PC-3 (cell line): ENCODE results near the gene ATP13A3. TPM values are rescaled to one million over a fixed set of nuclear protein-coding genes. Genes with fewer than 3 reads are reported as not detected.
A peak's percentile ranks its signal among the peaks of the same experiment; 100 is the strongest.
"Not testable (repeated sequence)": the region's sequence is repeated elsewhere in the genome, so short reads cannot be mapped to it uniquely, and the experiment has no call there.

Experiments used
- ATAC-seq: fragments of 200-7000 bp; cut with Tn5 transposase; 2 replicates; pipeline ENCODE4 v1.9.1; 2020; ENCODE audit warnings: mild to moderate bottlenecking, moderate library complexity
- BruUV-seq: library from RNA; stranded (reverse); fragments of 400-500 nt; replicated peaks from 2 replicates; lab custom pipeline; 2021; lab: Mats Ljungman, UMichigan
- CTCF ChIA-PET: fragments of 300-600 bp; sonication (Branson Sonifier 250); formaldehyde crosslinking; loops from one replicate; lab custom pipeline; 2022; ENCODE audit warnings: antibody characterized with exemption; lab: Charles Lee
- POLR2A ChIA-PET: fragments of 300-600 bp; sonication (Branson Sonifier 250); formaldehyde crosslinking; loops from one replicate; lab custom pipeline; 2022; ENCODE audit warnings: antibody characterized with exemption; ENCODE audit not compliant: unreplicated experiment; lab: Charles Lee
- DNase-seq: peaks from one replicate; pipeline ENCODE4 v3.0.0-alpha.2; 2015
- H2AFZ ChIP-seq: fragments of 300-600 bp; sonication (generic); 2 replicates; pipeline ENCODE4 v1.6.0; 2016; ENCODE audit warnings: antibody characterized with exemption, low read length
- H3F3A ChIP-seq: fragments of 300-600 bp; sonication (generic); one replicate; pipeline ENCODE4 v1.6.0; 2017; ENCODE audit warnings: antibody characterized with exemption, low read length, control low read depth, mild to moderate bottlenecking; ENCODE audit not compliant: unreplicated experiment
- H3K27ac ChIP-seq: fragments of 300-600 bp; sonication (generic); 2 replicates; pipeline ENCODE4 v1.5.1; 2016; ENCODE audit warnings: mild to moderate bottlenecking, low read length
- H3K27me3 ChIP-seq: fragments of 300-600 bp; sonication (generic); 2 replicates; pipeline ENCODE4 v1.6.1; 2016; ENCODE audit warnings: low read length, mixed read lengths
- H3K36me3 ChIP-seq: fragments of 300-600 bp; sonication (generic); 2 replicates; pipeline ENCODE4 v1.6.1; 2016; ENCODE audit warnings: low read depth, mixed run types, low read length, mixed read lengths
- H3K4me1 ChIP-seq: fragments of 300-600 bp; sonication (generic); 2 replicates; pipeline ENCODE4 v1.5.1; 2016; ENCODE audit warnings: low read length; ENCODE audit not compliant: insufficient read depth
- H3K4me2 ChIP-seq: fragments of 300-600 bp; sonication (generic); 2 replicates; pipeline ENCODE4 v1.6.0; 2016; ENCODE audit warnings: low read length
- H3K4me3 ChIP-seq: fragments of 300-600 bp; sonication (generic); 2 replicates; pipeline ENCODE4 v1.5.1; 2016; ENCODE audit warnings: mild to moderate bottlenecking, low read length, mixed read lengths
- H3K79me2 ChIP-seq: fragments of 300-600 bp; sonication (generic); 2 replicates; pipeline ENCODE4 v1.6.1; 2017; ENCODE audit warnings: low read length, mixed read lengths
- H3K9ac ChIP-seq: fragments of 300-600 bp; sonication (generic); 2 replicates; pipeline ENCODE4 v1.6.0; 2016; ENCODE audit warnings: mild to moderate bottlenecking, low read length
- H3K9me2 ChIP-seq: fragments of 300-600 bp; sonication (generic); replicated peaks from 2 replicates; pipeline ENCODE4 v1.6.1; 2016; ENCODE audit warnings: mixed run types, low read length, mixed read lengths
- H3K9me3 ChIP-seq: fragments of 300-600 bp; sonication (generic); 2 replicates; pipeline ENCODE4 v1.6.1; 2016; ENCODE audit warnings: low read length, mixed read lengths
- H4K20me1 ChIP-seq: fragments of 300-600 bp; sonication (generic); 2 replicates; pipeline ENCODE4 v1.6.1; 2016; ENCODE audit warnings: low read length, mixed read lengths
- CTCF ChIP-seq: fragments of 300-600 bp; sonication (generic); conservative IDR thresholded peaks from 2 replicates; pipeline ENCODE4 v1.5.1; 2017; ENCODE audit warnings: antibody characterized with exemption, low read depth, mild to moderate bottlenecking, low read length
- EZH2 ChIP-seq: fragments of 300-600 bp; sonication (generic); IDR thresholded peaks from one replicate; pipeline ENCODE4 v1.6.1; 2017; ENCODE audit warnings: antibody characterized with exemption, mild to moderate bottlenecking, low read length; ENCODE audit not compliant: unreplicated experiment
- EZH2phosphoT487 ChIP-seq: fragments of 300-600 bp; sonication (generic); IDR thresholded peaks from 2 replicates; pipeline ENCODE4 v1.6.1; 2018; ENCODE audit warnings: mild to moderate bottlenecking, antibody characterized with exemption, low read length, borderline replicate concordance
- intact Hi-C: fragments of 100-400 bp; cut with micrococcal nuclease; formaldehyde crosslinking; loops from 2 replicates; pipeline ENCODE4 v1.9.0; 2023
- total RNA-seq: library from RNA; depleted of rRNA; stranded (reverse); fragments of >200 nt; gene quantifications from 2 replicates; pipeline ENCODE4 v1.2.3, GENCODE V29; 2014

The ATP13A3 gene
- total RNA-seq, 1 experiment from 2014 or later: 69.4 TPM

GRCh38 chr3:194504146-194504545, 17.3 kb upstream of the ATP13A3 start:
- no peaks in the 10 kb centered on the region for H3K9me3 ChIP-seq
- POLR2A ChIA-PET: no interaction called here
- H3F3A ChIP-seq: no peaks in the 10 kb centered on the region
- no peaks in the 10 kb centered on the region for H3K9me2 ChIP-seq
- H3K36me3 ChIP-seq: no peaks in the 10 kb centered on the region
- no peak overlapping the region for H3K27ac ChIP-seq
- no peaks in the 10 kb centered on the region for H3K4me1 ChIP-seq
- no TSS peak for BruUV-seq
- H3K27me3 ChIP-seq: no peaks in the 10 kb centered on the region
- H3K9ac ChIP-seq: no peak overlapping the region
- H3K4me3 ChIP-seq: no peak overlapping the region
- H3K4me2 ChIP-seq: no peak overlapping the region
- CTCF ChIA-PET: interaction anchor here (0.6 kb wide), 1 partner anchor 129 kb away, joined by 3 read pairs; no protein-coding TSS in a partner anchor
- H4K20me1 ChIP-seq: no peaks in the 10 kb centered on the region
- H2AFZ ChIP-seq: no peak overlapping the region
- TF ChIP-seq EZH2phosphoT487 (no peak), EZH2 (no peak), CTCF (no peak)
- DNase-seq: no peak
- intact Hi-C loops: no loop called here
- ATAC-seq: no peak
- H3K79me2 ChIP-seq: no peaks in the 10 kb centered on the region

- TF ChIP-seq EZH2 (no peak), EZH2phosphoT487 (no peak), CTCF (no peak)
- no TSS peak for BruUV-seq
These were observed 16.3 kb upstream of the ATP13A3 start for GRCh38 chr3:194503081-194503531.

GRCh38 chr3:194500198-194500597, 13.4 kb upstream of the ATP13A3 start:
- H3F3A ChIP-seq: no peaks in the 10 kb centered on the region
- TF ChIP-seq EZH2 (no peak), EZH2phosphoT487 (no peak), CTCF (no peak)
- H3K4me3 ChIP-seq: no peak overlapping the region
- H3K36me3 ChIP-seq: no peaks in the 10 kb centered on the region
- no peak overlapping the region for H3K9ac ChIP-seq
- no peaks in the 10 kb centered on the region for H3K27me3 ChIP-seq
- no peaks in the 10 kb centered on the region for H3K9me3 ChIP-seq
- H3K4me2 ChIP-seq: no peak overlapping the region
- H3K9me2 ChIP-seq: no peaks in the 10 kb centered on the region
- CTCF ChIA-PET: no interaction called here
- POLR2A ChIA-PET: no interaction called here
- intact Hi-C loops: no loop called here
- H2AFZ ChIP-seq: no peak overlapping the region
- H3K79me2 ChIP-seq: no peaks in the 10 kb centered on the region
- no TSS peak for BruUV-seq
- H4K20me1 ChIP-seq: no peaks in the 10 kb centered on the region
- no peak overlapping the region for H3K27ac ChIP-seq
- DNase-seq: no peak
- no peak for ATAC-seq
- H3K4me1 ChIP-seq: peaks cover 26% of the 10 kb centered on the region

More at GRCh38 chr3:194503081-194503531, 16.3 kb upstream of the ATP13A3 start:
- no peaks in the 10 kb centered on the region for H3K9me3 ChIP-seq
- intact Hi-C loops: no loop called here
- H3K27ac ChIP-seq: 0 out of 2 replicates have a peak overlapping the region, but pooled peaks have one; percentile 10
- CTCF ChIA-PET: no interaction called here
- H3F3A ChIP-seq: no peaks in the 10 kb centered on the region
- no peaks in the 10 kb centered on the region for H3K79me2 ChIP-seq
- peaks cover 6% of the 10 kb centered on the region for H3K4me1 ChIP-seq
- H3K4me2 ChIP-seq: no peak overlapping the region
- no peaks in the 10 kb centered on the region for H3K27me3 ChIP-seq
- H2AFZ ChIP-seq: no peak overlapping the region
- H3K4me3 ChIP-seq: no peak overlapping the region
- DNase-seq (peak; percentile 28), ATAC-seq (peak; percentile 47)
- no peaks in the 10 kb centered on the region for H3K36me3 ChIP-seq
- POLR2A ChIA-PET: no interaction called here
- no peaks in the 10 kb centered on the region for H3K9me2 ChIP-seq
- no peaks in the 10 kb centered on the region for H4K20me1 ChIP-seq
- no peak overlapping the region for H3K9ac ChIP-seq

- H3K79me2 ChIP-seq, DNase-seq, H3K27ac ChIP-seq, H2AFZ ChIP-seq, H3K9me2 ChIP-seq, ATAC-seq, H3K9ac ChIP-seq, H3K9me3 ChIP-seq, intact Hi-C loops, POLR2A ChIA-PET, H3K36me3 ChIP-seq, BruUV-seq, CTCF ChIA-PET, H3F3A ChIP-seq, H4K20me1 ChIP-seq, H3K4me2 ChIP-seq, H3K4me3 ChIP-seq, H3K27me3 ChIP-seq: not testable (repeated sequence)
- peaks cover 32% of the 10 kb centered on the region for H3K4me1 ChIP-seq
These were observed 12.7 kb upstream of the ATP13A3 start for GRCh38 chr3:194499516-194499915.
